ENCODE data around the gene PIP4K2A.

PIP4K2A gene

GRCh38 chr10:22674573-22674930 lies 39.8 kb downstream of the PIP4K2A start:
- TF ChIP-seq CTCF (conservative IDR thresholded peaks at IDR 0.05; ENCODE audit: low read length) (no peak), EZH2phosphoT487 (IDR thresholded peaks at IDR 0.05; ENCODE audit: borderline replicate concordance) (no peak)
- Histone ChIP-seq H3K4me3 (ENCODE audit: low read length, poor library complexity, severe bottlenecking) (no peak overlapping the region), H3K79me2 (ENCODE audit: insufficient read depth, low read length) (peaks cover 99% of the 10 kb centered on the region), H3K4me2 (ENCODE audit: low read depth, low read length, poor library complexity, severe bottlenecking) (no peak overlapping the region), H3K9me2 (replicated peaks; ENCODE audit: low read depth, low read length) (no peaks in the 10 kb centered on the region), H3K9ac (ENCODE audit: low read depth, low read length, poor library complexity, severe bottlenecking) (no peak overlapping the region), H3F3A (ENCODE audit: low read depth) (peaks cover 8% of the 10 kb centered on the region; the same call in 1 of the 2 replicates), H3K36me3 (ENCODE audit: insufficient read depth, low read length) (no peaks in the 10 kb centered on the region), H3K9me3 (ENCODE audit: insufficient read depth, low read depth, low read length) (no peaks in the 10 kb centered on the region), H3K27me3 (ENCODE audit: insufficient read depth, low read length, poor library complexity, severe bottlenecking) (no peaks in the 10 kb centered on the region), H2AFZ (ENCODE audit: low read length) (no peak overlapping the region), H4K20me1 (ENCODE audit: insufficient read depth, low read length, poor library complexity, severe bottlenecking) (peaks cover 51% of the 10 kb centered on the region), H3K4me1 (ENCODE audit: insufficient read depth, low read length, poor library complexity, severe bottlenecking) (peaks cover 62% of the 10 kb centered on the region)

DNA sequence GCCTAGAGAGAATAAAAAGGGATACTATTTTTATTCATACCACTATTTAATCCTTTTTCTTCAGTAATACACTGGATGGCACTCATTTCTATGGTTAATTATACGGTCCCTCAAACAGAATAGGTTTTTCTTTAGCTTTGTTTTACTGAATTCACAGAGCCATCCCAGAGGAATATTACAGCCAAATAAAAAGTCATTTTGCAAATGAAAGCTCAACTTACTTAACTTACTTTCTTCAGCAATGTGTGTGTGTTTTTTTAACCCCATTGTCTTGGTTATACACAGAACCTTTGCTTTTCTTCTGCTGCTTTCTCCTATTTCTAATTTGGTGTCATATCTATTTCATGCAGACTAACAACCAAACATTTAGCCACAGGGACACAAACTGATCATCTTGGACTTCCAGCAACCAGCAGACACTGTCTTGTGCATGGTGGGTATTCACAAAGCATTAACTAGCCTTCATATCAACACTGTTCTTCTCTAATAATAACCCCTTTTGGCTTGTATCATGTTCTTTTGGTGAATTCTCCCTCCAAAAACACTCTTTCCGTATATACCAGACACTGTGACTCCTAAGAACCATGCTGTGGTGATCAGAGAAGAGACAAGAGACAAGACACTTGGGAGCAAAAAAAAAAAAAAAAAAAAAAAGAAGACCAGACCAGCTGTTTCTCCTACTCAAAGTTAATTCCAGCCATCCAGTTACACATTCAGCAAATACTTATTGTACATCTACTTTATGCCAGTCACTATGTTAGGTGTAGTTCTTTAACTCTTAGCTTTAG lies 40.4 kb downstream of the PIP4K2A start:
- no peaks in the 10 kb centered on the region for H3K9me2 ChIP-seq (replicated peaks; ENCODE audit: low read depth, low read length)
- no peak overlapping the region for H2AFZ ChIP-seq (ENCODE audit: low read length)
- peaks cover 99% of the 10 kb centered on the region for H3K79me2 ChIP-seq (ENCODE audit: insufficient read depth, low read length)
- no peak overlapping the region for H3K9ac ChIP-seq (ENCODE audit: low read depth, low read length, poor library complexity, severe bottlenecking)
- H3K9me3 ChIP-seq (ENCODE audit: insufficient read depth, low read depth, low read length), result no peaks in the 10 kb centered on the region
- H3K4me2 ChIP-seq (ENCODE audit: low read depth, low read length, poor library complexity, severe bottlenecking), result peak overlapping the region; percentile 1
- TF ChIP-seq CTCF (conservative IDR thresholded peaks at IDR 0.05; ENCODE audit: low read length) (no peak), EZH2phosphoT487 (IDR thresholded peaks at IDR 0.05; ENCODE audit: borderline replicate concordance) (no peak)
- peaks cover 46% of the 10 kb centered on the region for H4K20me1 ChIP-seq (ENCODE audit: insufficient read depth, low read length, poor library complexity, severe bottlenecking)
- H3K27me3 ChIP-seq (ENCODE audit: insufficient read depth, low read length, poor library complexity, severe bottlenecking), result no peaks in the 10 kb centered on the region
- H3K4me3 ChIP-seq (ENCODE audit: low read length, poor library complexity, severe bottlenecking), result no peak overlapping the region
- no peaks in the 10 kb centered on the region for H3K36me3 ChIP-seq (ENCODE audit: insufficient read depth, low read length)
- H3F3A ChIP-seq (ENCODE audit: low read depth), result peaks cover 8% of the 10 kb centered on the region; the same call in 1 of the 2 replicates
- peaks cover 62% of the 10 kb centered on the region for H3K4me1 ChIP-seq (ENCODE audit: insufficient read depth, low read length, poor library complexity, severe bottlenecking)

- Histone ChIP-seq H3K79me2 (ENCODE audit: insufficient read depth, low read length) (peaks cover 99% of the 10 kb centered on the region), H4K20me1 (ENCODE audit: insufficient read depth, low read length, poor library complexity, severe bottlenecking) (peaks cover 39% of the 10 kb centered on the region), H3K4me1 (ENCODE audit: insufficient read depth, low read length, poor library complexity, severe bottlenecking) (peaks cover 68% of the 10 kb centered on the region), H3K27me3 (ENCODE audit: insufficient read depth, low read length, poor library complexity, severe bottlenecking) (no peaks in the 10 kb centered on the region), H3K4me3 (ENCODE audit: low read length, poor library complexity, severe bottlenecking) (no peak overlapping the region), H3K9ac (ENCODE audit: low read depth, low read length, poor library complexity, severe bottlenecking) (no peak overlapping the region), H3K9me3 (ENCODE audit: insufficient read depth, low read depth, low read length) (no peaks in the 10 kb centered on the region), H3K9me2 (replicated peaks; ENCODE audit: low read depth, low read length) (no peaks in the 10 kb centered on the region), H3K36me3 (ENCODE audit: insufficient read depth, low read length) (no peaks in the 10 kb centered on the region), H3F3A (ENCODE audit: low read depth) (peaks cover 8% of the 10 kb centered on the region; the same call in 1 of the 2 replicates), H2AFZ (ENCODE audit: low read length) (no peak overlapping the region), H3K4me2 (ENCODE audit: low read depth, low read length, poor library complexity, severe bottlenecking) (peak overlapping the region; percentile 39)
- TF ChIP-seq CTCF (conservative IDR thresholded peaks at IDR 0.05; ENCODE audit: low read length) (no peak), EZH2phosphoT487 (IDR thresholded peaks at IDR 0.05; ENCODE audit: borderline replicate concordance) (no peak)
Measured at GRCh38 chr10:22673091-22673392, 41.3 kb downstream of the PIP4K2A start.

Measured in Loucy (cell line).